WERI-Rb-1 (cell line): ENCODE results near the gene NAV2.
A peak's percentile ranks its signal among the peaks of the same experiment; 100 is the strongest.
"Not testable (repeated sequence)": the region's sequence is repeated elsewhere in the genome, so short reads cannot be mapped to it uniquely, and the experiment has no call there.

ENCODE experiments used
- DNase-seq: peaks from one replicate; pipeline ENCODE4 v3.0.0-alpha.2; 2020
- H3K27ac ChIP-seq: fragments of 250-450 bp; sonication (Bioruptor Pico); 2 replicates; pipeline ENCODE4 v1.5.1; 2020; ENCODE audit warnings: mild to moderate bottlenecking, moderate library complexity
- H3K27me3 ChIP-seq: fragments of 250-450 bp; sonication (Bioruptor Pico); 2 replicates; pipeline ENCODE4 v1.5.1; 2021; ENCODE audit warnings: mild to moderate bottlenecking, low read depth, moderate library complexity; ENCODE audit not compliant: insufficient read depth, severe bottlenecking
- H3K36me3 ChIP-seq: fragments of 250-450 bp; sonication (Bioruptor Pico); 2 replicates; pipeline ENCODE4 v1.5.1; 2020; ENCODE audit warnings: mild to moderate bottlenecking, moderate library complexity
- H3K4me3 ChIP-seq: 2 replicates; pipeline ENCODE4 v1.5.1; 2011; ENCODE audit warnings: low read depth, mild to moderate bottlenecking, control low read depth, low read length
- H3K9me3 ChIP-seq: fragments of 250-450 bp; sonication (Bioruptor Pico); 2 replicates; pipeline ENCODE4 v1.5.1; 2021; ENCODE audit warnings: mild to moderate bottlenecking, moderate library complexity; ENCODE audit not compliant: severe bottlenecking
- CTCF ChIP-seq: IDR thresholded peaks from 2 replicates; pipeline ENCODE4 v1.5.1; 2011; ENCODE audit warnings: low read depth, mild to moderate bottlenecking, control low read depth, inconsistent platforms, low read length

Gene NAV2

GRCh38 chr11:20080032-20080685 lies 367.5 kb downstream of the NAV2 start:
- Histone ChIP-seq H3K36me3 (peaks cover 80% of the 10 kb centered on the region), H3K27me3 (no peaks in the 10 kb centered on the region), H3K9me3 (no peaks in the 10 kb centered on the region), H3K27ac (peak overlapping the region; percentile 38), H3K4me3 (no peak overlapping the region)
- DNase-seq, result no peak
- no peak for TF ChIP-seq CTCF

DNA sequence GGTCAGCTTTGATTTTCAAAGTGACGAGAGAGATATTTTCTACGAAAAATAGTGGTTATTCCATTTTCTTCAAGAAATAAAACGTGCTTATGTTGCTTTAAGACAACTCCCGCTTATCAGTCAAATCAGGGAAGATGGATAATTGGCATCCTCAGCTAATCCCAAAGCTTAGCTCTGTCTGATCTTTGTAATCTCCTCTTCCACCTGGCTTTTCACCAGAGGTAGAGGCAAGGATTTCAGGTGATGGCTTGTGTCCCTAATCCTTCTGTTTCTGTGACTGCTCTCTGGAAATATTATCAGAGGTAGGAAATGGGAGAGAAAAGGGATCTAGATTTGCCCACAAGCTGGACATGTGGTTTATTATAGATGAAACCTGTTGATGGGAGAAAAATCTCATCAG lies 368.7 kb downstream of the NAV2 start:
- Histone ChIP-seq H3K4me3 (no peak overlapping the region), H3K9me3 (no peaks in the 10 kb centered on the region), H3K27me3 (no peaks in the 10 kb centered on the region), H3K27ac (peak overlapping the region; percentile 60), H3K36me3 (peaks cover 85% of the 10 kb centered on the region)
- TF ChIP-seq CTCF, result no peak
- peak; percentile 59 for DNase-seq

DNA sequence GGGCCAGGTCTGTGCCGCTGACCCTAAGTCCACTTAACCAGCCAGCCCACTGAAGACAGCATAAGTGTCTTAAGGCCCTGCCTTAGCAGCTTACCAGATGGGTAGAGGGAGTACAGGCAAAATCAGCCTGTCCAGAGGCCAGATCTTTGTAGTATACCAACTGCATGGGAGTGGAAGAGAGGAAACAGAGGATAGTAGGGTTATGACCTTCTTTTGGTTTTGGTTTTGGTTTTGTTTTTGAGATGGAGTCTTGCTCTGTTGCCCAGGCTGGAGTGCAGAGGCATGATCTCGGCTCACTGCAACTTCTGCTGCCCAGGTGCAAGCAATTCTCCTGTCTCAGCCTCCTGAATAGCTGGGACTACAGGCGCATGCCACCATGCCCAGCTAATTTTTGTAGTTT lies 371.2 kb downstream of the NAV2 start:
- not testable (repeated sequence) for H3K27me3 ChIP-seq, H3K27ac ChIP-seq, H3K4me3 ChIP-seq, H3K9me3 ChIP-seq, DNase-seq
- H3K36me3 ChIP-seq, result peaks cover 89% of the 10 kb centered on the region

GRCh38 chr11:20084921-20085814 lies 372.5 kb downstream of the NAV2 start:
- DNase-seq, result no peak
- TF ChIP-seq CTCF, result no peak
- Histone ChIP-seq H3K27ac (no peak overlapping the region), H3K4me3 (no peak overlapping the region), H3K27me3 (no peaks in the 10 kb centered on the region), H3K9me3 (no peaks in the 10 kb centered on the region), H3K36me3 (peaks cover 80% of the 10 kb centered on the region)

DNA sequence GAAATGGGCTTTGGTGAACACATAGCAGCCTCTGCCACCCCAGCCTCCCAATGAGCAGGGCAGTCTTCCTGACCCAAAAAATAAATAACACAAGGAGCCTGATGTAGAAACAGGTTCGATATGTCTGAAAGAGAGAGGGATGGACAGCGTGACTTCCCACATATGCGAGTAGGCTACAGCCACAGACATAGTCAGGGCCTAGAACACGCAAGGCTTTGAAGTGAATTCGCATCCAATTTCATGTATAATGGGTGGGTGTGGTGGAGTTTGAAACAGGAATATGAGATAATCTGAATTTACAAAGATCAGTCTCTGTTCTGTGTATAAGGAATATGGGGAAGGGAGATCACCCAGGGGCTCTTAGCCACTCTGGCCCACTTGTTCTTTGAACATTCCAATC lies 373.3 kb downstream of the NAV2 start:
- Histone ChIP-seq H3K27me3 (no peaks in the 10 kb centered on the region), H3K36me3 (peaks cover 78% of the 10 kb centered on the region), H3K9me3 (no peaks in the 10 kb centered on the region), H3K27ac (no peak overlapping the region), H3K4me3 (no peak overlapping the region)
- no peak for TF ChIP-seq CTCF
- DNase-seq, result no peak

- Histone ChIP-seq H3K36me3 (peaks cover 87% of the 10 kb centered on the region), H3K27ac (no peak overlapping the region), H3K4me3 (no peak overlapping the region), H3K9me3 (no peaks in the 10 kb centered on the region), H3K27me3 (no peaks in the 10 kb centered on the region)
- DNase-seq, result no peak
- no peak for TF ChIP-seq CTCF
Measured at GRCh38 chr11:20087118-20087521, 374.5 kb downstream of the NAV2 start.
